HepG2 (cell line): ENCODE results near the gene IQGAP3. TPM values are rescaled to one million over a fixed set of nuclear protein-coding genes. Genes with fewer than 3 reads are reported as not detected.

Experiments
- ATAC-seq: fragments of 200-7000 bp; cut with Tn5 transposase; 3 replicates; pipeline ENCODE4 v1.9.1; 2020; ENCODE audit warnings: mild to moderate bottlenecking, moderate library complexity
- BruUV-seq: library from RNA; stranded (reverse); fragments of 400-500 nt; replicated peaks from 2 replicates; lab custom pipeline; 2021; lab: Mats Ljungman, UMichigan
- CTCF ChIA-PET: fragments of 300-600 bp; formaldehyde crosslinking; extraction: SDS; loops from one replicate; lab custom pipeline; 2021; ENCODE audit warnings: low total read pairs, inconsistent platforms, low intra/inter-chr PET ratio; lab: Yijun Ruan, JAX
- POLR2A ChIA-PET: fragments of 350-600 bp; sonication (Branson Sonifier 250); formaldehyde crosslinking; loops from one replicate; lab custom pipeline; 2020; ENCODE audit warnings: antibody characterized with exemption, inconsistent platforms; lab: Yijun Ruan, JAX
- DNase-seq: peaks from one replicate; pipeline ENCODE4 v3.0.0-alpha.2; 2015; ENCODE audit warnings: low spot score
- FAIRE-seq: peaks from 3 replicates; lab custom pipeline; 2011; peaks lifted over from hg19 to GRCh38; lab: Jason Lieb, UNC
- H2AFZ ChIP-seq: one replicate; pipeline ENCODE4 v1.6.1; 2011; ENCODE audit warnings: low read length, inconsistent platforms
- H3K27ac ChIP-seq: fragments of 300-600 bp; 3 replicates; pipeline ENCODE4 v1.8.0; 2011; ENCODE audit warnings: mixed run types, mild to moderate bottlenecking, mixed read lengths, low read length, inconsistent platforms; ENCODE audit not compliant: insufficient read depth; ENCODE audit errors: extremely low read length
- H3K27me3 ChIP-seq, 2 experiments: fragments of 200-600 bp in 1 of 2; 2 replicates in 1 of 2; 3 replicates in 1 of 2; pipeline versions ENCODE4 v1.6.0 to v1.8.0; 2011; ENCODE audit warnings: low read length in 2 of 2, mild to moderate bottlenecking in 2 of 2, moderate library complexity in 2 of 2, inconsistent platforms in 1 of 2; ENCODE audit not compliant: insufficient read depth in 2 of 2, control insufficient read depth in 1 of 2
- H3K36me3 ChIP-seq, 2 experiments: fragments of 200-600 bp in 1 of 2; replicated peaks in 1 of 2; 2 replicates in 1 of 2; 3 replicates in 1 of 2; pipeline versions ENCODE4 v1.5.1 to v1.8.0; 2011; ENCODE audit warnings: low read length in 2 of 2, inconsistent platforms in 1 of 2; ENCODE audit not compliant: insufficient read depth in 2 of 2, control insufficient read depth in 1 of 2
- H3K4me1 ChIP-seq: 2 replicates; pipeline ENCODE4 v1.5.1; 2012; ENCODE audit warnings: low read length, inconsistent platforms; ENCODE audit not compliant: insufficient read depth
- H3K4me2 ChIP-seq: 2 replicates; pipeline ENCODE4 v1.6.0; 2011; ENCODE audit warnings: low read depth, low read length, inconsistent platforms
- H3K4me3 ChIP-seq, 3 experiments: fragments of 200-600 bp in 1 of 3; sonication (generic), shearing (Covaris generic) in 1 of 3; replicated peaks in 1 of 3; 2 replicates each; pipeline ENCODE4 v1.5.1; 2011 to 2016; ENCODE audit warnings: low read length in 3 of 3, inconsistent platforms in 2 of 3, low read depth in 2 of 3, mild to moderate bottlenecking in 2 of 3, control low read depth in 1 of 3, mixed read lengths in 1 of 3; ENCODE audit not compliant: insufficient read depth in 1 of 3
- H3K79me2 ChIP-seq: one replicate; pipeline ENCODE4 v1.6.1; 2011; ENCODE audit warnings: low read length, inconsistent platforms; ENCODE audit not compliant: insufficient read depth
- H3K9ac ChIP-seq: 2 replicates; pipeline ENCODE4 v1.6.0; 2011; ENCODE audit warnings: mild to moderate bottlenecking, low read depth, low read length, inconsistent platforms; ENCODE audit not compliant: insufficient read depth
- H3K9me3 ChIP-seq: 2 replicates; pipeline ENCODE4 v1.5.1; 2012; ENCODE audit warnings: mild to moderate bottlenecking, low read length
- H4K20me1 ChIP-seq: 2 replicates; pipeline ENCODE4 v1.6.0; 2011; ENCODE audit warnings: inconsistent platforms, mild to moderate bottlenecking, low read length, moderate library complexity; ENCODE audit not compliant: insufficient read depth
- AHR ChIP-seq: IDR thresholded peaks from 2 replicates; pipeline ENCODE4 v1.6.1; 2018; ENCODE audit warnings: missing genetic modification reagents, missing compliant biosample characterization
- ARID5B ChIP-seq: IDR thresholded peaks from 2 replicates; pipeline ENCODE4 v1.4.0; 2020; ENCODE audit warnings: mild to moderate bottlenecking, missing genetic modification reagents
- CBX1 ChIP-seq: IDR thresholded peaks from one replicate; pipeline ENCODE4 v1.6.1; 2016; ENCODE audit warnings: antibody characterized with exemption, low read depth
- ETV5 ChIP-seq: IDR thresholded peaks from 2 replicates; pipeline ENCODE4 v1.6.1; 2018; ENCODE audit warnings: missing biosample characterization, missing genetic modification reagents, inconsistent platforms, borderline replicate concordance
- IRF9 ChIP-seq: sonication (generic); formaldehyde crosslinking; IDR thresholded peaks from 2 replicates; pipeline ENCODE4 v1.8.0; 2022; ENCODE audit warnings: missing genetic modification reagents, mild to moderate bottlenecking, borderline replicate concordance
- KDM4B ChIP-seq: sonication (generic); formaldehyde crosslinking; IDR thresholded peaks from 2 replicates; pipeline ENCODE4 v1.4.0; 2020; ENCODE audit warnings: missing genetic modification reagents
- NFAT5 ChIP-seq: sonication (generic); formaldehyde crosslinking; IDR thresholded peaks from 2 replicates; pipeline ENCODE4 v1.4.0; 2020; ENCODE audit warnings: missing genetic modification reagents
- NR2F6 ChIP-seq, 2 experiments: IDR thresholded peaks; 2 replicates each; pipeline ENCODE4 v1.6.1; 2016; ENCODE audit warnings: antibody characterized with exemption in 1 of 2, mild to moderate bottlenecking in 1 of 2
- PCBP2 ChIP-seq: fragments of 200-400 bp; formaldehyde crosslinking; optimal IDR thresholded peaks from 2 replicates; pipeline ENCODE3; 2018; ENCODE audit warnings: low read length, low read depth; ENCODE audit not compliant: poor library complexity, severe bottlenecking
- TFAP4 ChIP-seq: sonication (generic); IDR thresholded peaks from 2 replicates; pipeline ENCODE4 v1.6.1; 2016; ENCODE audit warnings: low read depth, borderline replicate concordance
- ZNF260 ChIP-seq: sonication (generic); formaldehyde crosslinking; IDR thresholded peaks from 2 replicates; pipeline ENCODE4 v1.4.0; 2020; ENCODE audit warnings: missing genetic modification reagents, low read depth, mild to moderate bottlenecking, borderline replicate concordance
- ZNF329 ChIP-seq: sonication (generic); formaldehyde crosslinking; IDR thresholded peaks from 2 replicates; pipeline ENCODE4 v1.9.0; 2021; ENCODE audit warnings: low read depth, mild to moderate bottlenecking, missing genetic modification reagents
- ZNF605 ChIP-seq: sonication (generic); formaldehyde crosslinking; IDR thresholded peaks from 2 replicates; pipeline ENCODE4 v1.8.0; 2022; ENCODE audit warnings: mild to moderate bottlenecking, missing genetic modification reagents
- ZNF775 ChIP-seq: sonication (generic); formaldehyde crosslinking; IDR thresholded peaks from 2 replicates; pipeline ENCODE4 v1.4.0; 2020; ENCODE audit warnings: missing genetic modification reagents, mild to moderate bottlenecking, moderate library complexity, borderline replicate concordance
- in situ Hi-C: cut with HindIII; loops from 2 replicates; pipeline ENCODE4 v1.10.0; 2017; ENCODE audit warnings: low pct_unique_long_range_greater_than_20kb; ENCODE audit not compliant: extremely low pct_ligation_motif_present
- intact Hi-C: fragments of 100-400 bp; cut with micrococcal nuclease; formaldehyde crosslinking; loops from one replicate; pipeline ENCODE4 v1.10.0; 2022; ENCODE audit not compliant: unreplicated experiment
- polyA plus RNA-seq, 8 experiments: library from polyadenylated mRNA; depleted of rRNA in 3 of 8; stranded (reverse) in 7 of 8; unstranded in 1 of 8; fragments of >200 nt; fragmentation: Illumina TruSeq in 4 of 8; extraction: Trizol in 4 of 8; gene quantifications; 2 replicates each; pipeline versions ENCODE4 v1.2.1 to v1.2.3, GENCODE V29; 2011 to 2016; ENCODE audit warnings: low read depth in 4 of 8, missing spikeins in 1 of 8, mixed read lengths in 1 of 8; ENCODE audit not compliant: insufficient read depth in 1 of 8
- total RNA-seq, 5 experiments: library from RNA; depleted of rRNA; stranded (reverse); fragments of >200 nt; fragmentation: Illumina TruSeq; extraction: Trizol; gene quantifications; 2 replicates each; pipeline ENCODE4 v1.2.3, GENCODE V29; 2016; ENCODE audit warnings: low read depth in 1 of 5

The IQGAP3 gene
- total and polyA plus RNA-seq, 2 of the 13 experiments (the other 11 are each of a cell fraction or from before 2014, with no cell fraction given): 13.5 to 14.1 TPM

- Histone ChIP-seq H2AFZ (no peak overlapping the region), H3K4me2 (no peak overlapping the region), H3K9me3 (no peaks in the 10 kb centered on the region), H3K79me2 (no peaks in the 10 kb centered on the region), H3K27me3 (no peaks in the 10 kb centered on the region), H4K20me1 (no peaks in the 10 kb centered on the region), H3K4me1 (peaks cover 10% of the 10 kb centered on the region), H3K4me3 (no peak overlapping the region), H3K9ac (no peak overlapping the region), H3K36me3 (no peaks in the 10 kb centered on the region; a peak in 1 of 5 replicates), H3K27ac (no peak overlapping the region)
- CTCF ChIA-PET: no interaction called here
- in situ Hi-C loops (no loop called here), intact Hi-C loops (no loop called here)
- FAIRE-seq: no peak
- no TSS peak for BruUV-seq
- POLR2A ChIA-PET: no interaction called here
- ATAC-seq: no peak
- no peak for DNase-seq
- TF ChIP-seq CBX1 (no peak), ZNF329 (no peak), PCBP2 (no peak), TFAP4 (no peak), IRF9 (CRISPR knock-in tag) (no peak), KDM4B (no peak), ZNF260 (CRISPR knock-in tag) (no peak), NFAT5 (CRISPR knock-in tag) (no peak), ZNF605 (no peak), ETV5 (no peak), ARID5B (CRISPR knock-in tag) (no peak), ZNF775 (no peak), AHR (CRISPR knock-in tag) (no peak), NR2F6 (IDR thresholded peaks at IDR 0.05) (no peak), NR2F6 (CRISPR knock-in tag; IDR thresholded peaks at IDR 0.05) (no peak)
These were observed 49.9 kb downstream of the IQGAP3 start for GRCh38 chr1:156522443-156522970.
